ENCODE data around the gene COA3. TPM values are rescaled to one million over a fixed set of nuclear protein-coding genes. Genes with fewer than 3 reads are reported as not detected.

Gene COA3
- total and polyA plus RNA-seq, 7 experiments from 2014 or later = 7.6 to 118 (median 28.1) TPM

GRCh38 chr17:42806249-42806648 is 7.7 kb upstream of the COA3 start:
- H3K27ac Mint-ChIP-seq = peak overlapping the region in 1 of 9 donors; percentile 53

GRCh38 chr17:42804918-42805367 is 6.4 kb upstream of the COA3 start:
- Mint-ChIP-seq H3K9me3 (no peaks in the 10 kb centered on the region), H3K27ac (no peak overlapping the region), H3K36me3 (peaks cover 0 to 4% (median 0%) of the 10 kb centered on the region in 5 donors), H3K4me1 (no peaks in the 10 kb centered on the region), H3K4me3 (no peak overlapping the region), H3K27me3 (peaks cover 0 to 18% (median 0%) of the 10 kb centered on the region in 5 donors)
- Histone ChIP-seq H3K27me3 (ENCODE audit: control insufficient read depth in 2 of 2, insufficient read depth in 2 of 2, low read length in 2 of 2) (no peaks in the 10 kb centered on the region), H3K4me1 (ENCODE audit: control insufficient read depth in 2 of 2, insufficient read depth in 2 of 2, low read length in 2 of 2) (no peaks in the 10 kb centered on the region), H3K36me3 (ENCODE audit: control insufficient read depth in 2 of 3, insufficient read depth in 3 of 3, low read length in 3 of 3) (peaks cover 0 to 7% (median 6%) of the 10 kb centered on the region in 3 experiments), H3K9me3 (ENCODE audit: control insufficient read depth in 2 of 3, low read length in 3 of 3) (no peaks in the 10 kb centered on the region), H3K27ac (ENCODE audit: low read depth, low read length) (no peak overlapping the region), H3K4me3 (ENCODE audit: low read length) (no peak overlapping the region)
- ChIA-PET POLR2A (no interaction called here), CTCF (no interaction called here)
- intact Hi-C loops (cut with micrococcal nuclease) = no loop called here
- ATAC-seq (no peak), DNase-seq (no peak)

More at GRCh38 chr17:42806249-42806648, 7.7 kb upstream of the COA3 start:
- no peaks in the 10 kb centered on the region for H3K9me3 ChIP-seq (ENCODE audit: control insufficient read depth in 2 of 3, low read length in 3 of 3)
- no peak for ATAC-seq
- H3K4me1 ChIP-seq (ENCODE audit: control insufficient read depth in 2 of 2, insufficient read depth in 2 of 2, low read length in 2 of 2) = no peaks in the 10 kb centered on the region
- H3K36me3 ChIP-seq (ENCODE audit: control insufficient read depth in 2 of 3, insufficient read depth in 3 of 3, low read length in 3 of 3) = peaks cover 0 to 19% (median 11%) of the 10 kb centered on the region in 3 experiments
- no peaks in the 10 kb centered on the region for H3K27me3 ChIP-seq (ENCODE audit: control insufficient read depth in 2 of 2, insufficient read depth in 2 of 2, low read length in 2 of 2)
- H3K9me3 Mint-ChIP-seq = no peaks in the 10 kb centered on the region
- H3K36me3 Mint-ChIP-seq = peaks cover 0 to 14% (median 6%) of the 10 kb centered on the region in 5 donors
- no peaks in the 10 kb centered on the region for H3K4me1 Mint-ChIP-seq
- peaks cover 0 to 10% (median 0%) of the 10 kb centered on the region in 5 donors for H3K27me3 Mint-ChIP-seq
- no peak for DNase-seq
- H3K4me3 Mint-ChIP-seq = no peak overlapping the region
- POLR2A ChIA-PET = interaction anchor here (0.6 to 1.7 kb wide), 3 partner anchors 9 to 21 kb away, joined by 3 to 4 read pairs (median 4); no protein-coding TSS in a partner anchor
- no peak overlapping the region for H3K4me3 ChIP-seq (ENCODE audit: low read length)
- no peak overlapping the region for H3K27ac ChIP-seq (ENCODE audit: low read depth, low read length)
- CTCF ChIA-PET = interaction anchor here (0.6 to 0.7 kb wide), 2 partner anchors 14 to 24 kb away, joined by 3 to 5 read pairs; no protein-coding TSS in a partner anchor
- intact Hi-C loops (cut with micrococcal nuclease) = no loop called here

- DNase-seq = no peak
- intact Hi-C loops (cut with micrococcal nuclease) = no loop called here
These were observed 4.8 kb upstream of the COA3 start for GRCh38 chr17:42803074-42803883.

GRCh38 chr17:42798011-42798382 is 507 bp downstream of the COA3 start:
- intact Hi-C loops (cut with micrococcal nuclease) = loop anchor here (1.0 kb wide), 1 partner anchor 26 kb away; the partner anchor contains the start of gene BECN1 (in 2 of the 2)
- peak overlapping the region; percentile 76 for H3K27ac ChIP-seq (ENCODE audit: low read depth, low read length)
- Mint-ChIP-seq H3K4me1 (peaks cover 22 to 34% (median 31%) of the 10 kb centered on the region in 7 donors), H3K4me3 (peak overlapping the region; percentile 88 to 97 (median 94)), H3K27ac (peak overlapping the region in 8 of 9 donors; percentile 68 to 93 (median 84)), H3K27me3 (peaks cover 0 to 19% (median 0%) of the 10 kb centered on the region in 5 donors), H3K9me3 (peaks cover 0 to 2% (median 0%) of the 10 kb centered on the region in 11 donors), H3K36me3 (peaks cover 0 to 13% (median 5%) of the 10 kb centered on the region in 5 donors)
- no peak for ATAC-seq
- no peaks in the 10 kb centered on the region for H3K27me3 ChIP-seq (ENCODE audit: control insufficient read depth in 2 of 2, insufficient read depth in 2 of 2, low read length in 2 of 2)
- H3K4me1 ChIP-seq (ENCODE audit: control insufficient read depth in 2 of 2, insufficient read depth in 2 of 2, low read length in 2 of 2) = peaks cover 8 to 10% of the 10 kb centered on the region in 2 donors
- peaks cover 0 to 4% (median 0%) of the 10 kb centered on the region in 3 experiments for H3K36me3 ChIP-seq (ENCODE audit: control insufficient read depth in 2 of 3, insufficient read depth in 3 of 3, low read length in 3 of 3)
- CTCF ChIA-PET = interaction anchor here (0.7 to 1.0 kb wide), 2 partner anchors 26 to 38 kb away, joined by 3 to 6 read pairs; partner anchors contain the start of gene BECN1
- POLR2A ChIA-PET = interaction anchor here (0.6 to 4.2 kb wide), 5 partner anchors 8 to 682 kb away, joined by 3 to 19 read pairs (median 3); partner anchors contain the start of genes BECN1, PSME3 and VPS25
- H3K9me3 ChIP-seq (ENCODE audit: control insufficient read depth in 2 of 3, low read length in 3 of 3) = no peaks in the 10 kb centered on the region
- DNase-seq = no peak
- peak overlapping the region; percentile 98 for H3K4me3 ChIP-seq (ENCODE audit: low read length)

More at GRCh38 chr17:42803074-42803883, 4.8 kb upstream of the COA3 start:
- H3K9me3 Mint-ChIP-seq = no peaks in the 10 kb centered on the region
- no peak for ATAC-seq
- Histone ChIP-seq H3K27ac (ENCODE audit: low read depth, low read length) (no peak overlapping the region), H3K4me3 (ENCODE audit: low read length) (no peak overlapping the region), H3K9me3 (ENCODE audit: control insufficient read depth in 2 of 3, low read length in 3 of 3) (no peaks in the 10 kb centered on the region), H3K36me3 (ENCODE audit: control insufficient read depth in 2 of 3, insufficient read depth in 3 of 3, low read length in 3 of 3) (peaks cover 0 to 3% (median 0%) of the 10 kb centered on the region in 3 experiments), H3K27me3 (ENCODE audit: control insufficient read depth in 2 of 2, insufficient read depth in 2 of 2, low read length in 2 of 2) (no peaks in the 10 kb centered on the region), H3K4me1 (ENCODE audit: control insufficient read depth in 2 of 2, insufficient read depth in 2 of 2, low read length in 2 of 2) (no peaks in the 10 kb centered on the region)
- no peak overlapping the region for H3K4me3 Mint-ChIP-seq
- peaks cover 0 to 4% (median 0%) of the 10 kb centered on the region in 5 donors for H3K36me3 Mint-ChIP-seq
- H3K27me3 Mint-ChIP-seq = peaks cover 0 to 20% (median 0%) of the 10 kb centered on the region in 5 donors
- H3K27ac Mint-ChIP-seq = no peak overlapping the region
- peaks cover 6 to 10% (median 7%) of the 10 kb centered on the region in 7 donors for H3K4me1 Mint-ChIP-seq
- CTCF ChIA-PET = interaction anchor here (0.6 to 0.9 kb wide), 2 partner anchors 12 to 889 kb away, joined by 3 read pairs; no protein-coding TSS in a partner anchor
- POLR2A ChIA-PET = interaction anchor here (0.6 to 1.0 kb wide), 2 partner anchors 21 to 30 kb away, joined by 3 to 10 read pairs; partner anchors contain the start of genes BECN1 and VPS25

GRCh38 chr17:42797067-42798007 is 1.2 kb downstream of the COA3 start:
- intact Hi-C loops (cut with micrococcal nuclease) = loop anchor here (1.0 kb wide), 1 partner anchor 27 kb away; the partner anchor contains the start of gene BECN1 (in 2 of the 2)
- CTCF ChIA-PET = no interaction called here
- peak overlapping the region; percentile 76 for H3K27ac ChIP-seq (ENCODE audit: low read depth, low read length)

More at GRCh38 chr17:42797067-42798007, 1.2 kb downstream of the COA3 start:
- Histone ChIP-seq H3K4me3 (ENCODE audit: low read length) (peak overlapping the region; percentile 98), H3K36me3 (ENCODE audit: control insufficient read depth in 2 of 3, insufficient read depth in 3 of 3, low read length in 3 of 3) (peaks cover 0 to 4% (median 0%) of the 10 kb centered on the region in 3 experiments), H3K4me1 (ENCODE audit: control insufficient read depth in 2 of 2, insufficient read depth in 2 of 2, low read length in 2 of 2) (peaks cover 8 to 10% of the 10 kb centered on the region in 2 donors), H3K9me3 (ENCODE audit: control insufficient read depth in 2 of 3, low read length in 3 of 3) (no peaks in the 10 kb centered on the region), H3K27me3 (ENCODE audit: control insufficient read depth in 2 of 2, insufficient read depth in 2 of 2, low read length in 2 of 2) (no peaks in the 10 kb centered on the region)
- H3K4me3 Mint-ChIP-seq = peak overlapping the region; percentile 88 to 97 (median 94)
- H3K4me1 Mint-ChIP-seq = peaks cover 22 to 34% (median 31%) of the 10 kb centered on the region in 7 donors
- H3K9me3 Mint-ChIP-seq = peaks cover 0 to 2% (median 0%) of the 10 kb centered on the region in 11 donors
- peak overlapping the region in 5 of 9 donors; percentile 12 to 87 (median 53) for H3K27ac Mint-ChIP-seq
- H3K36me3 Mint-ChIP-seq = peaks cover 0 to 13% (median 5%) of the 10 kb centered on the region in 5 donors
- H3K27me3 Mint-ChIP-seq = peaks cover 0 to 15% (median 0%) of the 10 kb centered on the region in 5 donors
- POLR2A ChIA-PET = interaction anchor here (0.6 to 4.2 kb wide), 3 partner anchors 9 to 25 kb away, joined by 3 to 19 read pairs (median 4); partner anchors contain the start of gene VPS25
- DNase-seq = no peak
- ATAC-seq = no peak
